SU-DHL-6 (cell line): Measurements from ENCODE around the gene C1orf146.

Source experiments
- H2AFZ ChIP-seq: fragments of 200-600 bp; sonication (generic); 2 replicates; pipeline ENCODE4 v1.6.1; 2014; ENCODE audit warnings: low read depth, mild to moderate bottlenecking, moderate library complexity, mixed read lengths, antibody characterized with exemption, low read length; ENCODE audit not compliant: severe bottlenecking
- H3F3A ChIP-seq: fragments of 200-600 bp; shearing (Covaris generic); 2 replicates; pipeline ENCODE4 v1.6.0; 2016; ENCODE audit warnings: antibody characterized with exemption, mild to moderate bottlenecking; ENCODE audit not compliant: insufficient read depth
- H3K27ac ChIP-seq: fragments of 200-600 bp; sonication (generic); 2 replicates; pipeline ENCODE4 v1.5.1; 2016; ENCODE audit warnings: low read depth, mild to moderate bottlenecking, low read length, moderate library complexity, mixed read lengths
- H3K27me3 ChIP-seq: fragments of 200-600 bp; sonication (generic), shearing (Covaris generic); 2 replicates; pipeline ENCODE4 v1.6.0; 2014; ENCODE audit warnings: mild to moderate bottlenecking, low read length
- H3K36me3 ChIP-seq: fragments of 200-600 bp; sonication (generic); 2 replicates; pipeline ENCODE4 v1.6.1; 2014; ENCODE audit warnings: mild to moderate bottlenecking, low read length, mixed read lengths
- H3K4me2 ChIP-seq: fragments of 300-600, 200-600 bp; shearing (Covaris generic), sonication (generic); 2 replicates; pipeline ENCODE4 v1.6.0; 2014; ENCODE audit warnings: low read length, low read depth, mild to moderate bottlenecking; ENCODE audit not compliant: poor library complexity, severe bottlenecking
- H3K4me3 ChIP-seq: fragments of 200-600 bp; sonication (generic); 2 replicates; pipeline ENCODE4 v1.5.1; 2014; ENCODE audit warnings: antibody characterized with exemption, low read length, mild to moderate bottlenecking, mixed read lengths; ENCODE audit not compliant: insufficient read depth, poor library complexity, severe bottlenecking
- H3K79me2 ChIP-seq: fragments of 200-600 bp; sonication (generic); 2 replicates; pipeline ENCODE4 v1.6.1; 2014; ENCODE audit warnings: mild to moderate bottlenecking, low read length, moderate library complexity; ENCODE audit not compliant: insufficient read depth
- H3K9ac ChIP-seq: fragments of 200-600 bp; sonication (generic); 2 replicates; pipeline ENCODE4 v1.7.0; 2014; ENCODE audit warnings: mild to moderate bottlenecking, low read length
- H3K9me2 ChIP-seq: fragments of 200-600 bp; sonication (generic); replicated peaks from 2 replicates; pipeline ENCODE4 v1.6.1; 2014; ENCODE audit warnings: low read length; ENCODE audit not compliant: insufficient read depth
- H3K9me3 ChIP-seq: fragments of 200-600 bp; sonication (generic); 2 replicates; pipeline ENCODE4 v1.6.1; 2014; ENCODE audit warnings: low read length, mixed read lengths; ENCODE audit not compliant: insufficient read depth
- H4K20me1 ChIP-seq: fragments of 200-600 bp; sonication (generic); 2 replicates; pipeline ENCODE4 v1.6.1; 2014; ENCODE audit warnings: low read depth, mild to moderate bottlenecking, antibody characterized with exemption, low read length, moderate library complexity, mixed read lengths
- CTCF ChIP-seq: fragments of 200-600 bp; sonication (generic); IDR thresholded peaks from one replicate; pipeline ENCODE4 v1.5.1; 2017; ENCODE audit warnings: antibody characterized with exemption, mild to moderate bottlenecking, low read length, moderate library complexity; ENCODE audit not compliant: insufficient read depth, poor library complexity, severe bottlenecking
- EZH2phosphoT487 ChIP-seq: fragments of 200-600 bp; sonication (generic), shearing (Covaris generic); conservative IDR thresholded peaks from 2 replicates; pipeline ENCODE4 v1.6.1; 2018; ENCODE audit warnings: mild to moderate bottlenecking, antibody characterized with exemption, low read length, moderate library complexity, mixed read lengths

C1orf146 gene

DNA sequence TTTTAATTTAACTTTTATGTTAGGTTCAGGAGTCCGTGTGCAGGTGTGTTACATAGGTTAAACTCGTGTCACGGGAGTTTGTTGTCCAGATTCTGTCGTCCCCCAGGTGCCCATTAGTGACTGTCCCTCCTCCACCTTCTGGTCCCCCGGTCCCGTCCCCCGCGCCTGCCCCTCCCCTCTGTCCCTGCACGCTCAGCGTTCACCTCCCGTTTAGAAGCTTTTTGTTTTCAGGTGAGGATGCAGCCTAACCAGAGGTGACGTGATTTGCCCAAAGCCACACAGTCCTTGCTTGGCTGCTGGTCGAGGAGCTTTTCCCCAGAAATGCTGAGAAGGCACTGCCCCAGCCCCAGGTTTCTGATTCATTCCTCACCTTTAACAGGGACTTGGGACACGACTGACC, 844 bp downstream of the C1orf146 start:
- H3K36me3 ChIP-seq: no peaks in the 10 kb centered on the region
- no peak overlapping the region for H3K4me2 ChIP-seq
- no peaks in the 10 kb centered on the region for H3K9me3 ChIP-seq
- no peaks in the 10 kb centered on the region for H3K79me2 ChIP-seq
- H3F3A ChIP-seq: no peaks in the 10 kb centered on the region
- no peaks in the 10 kb centered on the region for H3K27me3 ChIP-seq
- no peak overlapping the region for H2AFZ ChIP-seq
- H3K9me2 ChIP-seq: no peaks in the 10 kb centered on the region
- H3K4me3 ChIP-seq: no peak overlapping the region
- no peak overlapping the region for H3K27ac ChIP-seq
- TF ChIP-seq EZH2phosphoT487 (no peak), CTCF (no peak)
- H3K9ac ChIP-seq: no peak overlapping the region
- no peaks in the 10 kb centered on the region for H4K20me1 ChIP-seq

- Histone ChIP-seq H3K9me3 (no peaks in the 10 kb centered on the region), H3K27me3 (no peaks in the 10 kb centered on the region), H3K79me2 (no peaks in the 10 kb centered on the region), H3K9me2 (no peaks in the 10 kb centered on the region), H3K36me3 (no peaks in the 10 kb centered on the region), H3K9ac (no peak overlapping the region), H3K4me3 (no peak overlapping the region), H2AFZ (no peak overlapping the region), H3K4me2 (no peak overlapping the region), H4K20me1 (no peaks in the 10 kb centered on the region), H3F3A (no peaks in the 10 kb centered on the region), H3K27ac (no peak overlapping the region)
- TF ChIP-seq EZH2phosphoT487: no peak
- no peak for TF ChIP-seq CTCF
Observed at GRCh38 chr1:92219028-92219427, 1.3 kb downstream of the C1orf146 start.

DNA sequence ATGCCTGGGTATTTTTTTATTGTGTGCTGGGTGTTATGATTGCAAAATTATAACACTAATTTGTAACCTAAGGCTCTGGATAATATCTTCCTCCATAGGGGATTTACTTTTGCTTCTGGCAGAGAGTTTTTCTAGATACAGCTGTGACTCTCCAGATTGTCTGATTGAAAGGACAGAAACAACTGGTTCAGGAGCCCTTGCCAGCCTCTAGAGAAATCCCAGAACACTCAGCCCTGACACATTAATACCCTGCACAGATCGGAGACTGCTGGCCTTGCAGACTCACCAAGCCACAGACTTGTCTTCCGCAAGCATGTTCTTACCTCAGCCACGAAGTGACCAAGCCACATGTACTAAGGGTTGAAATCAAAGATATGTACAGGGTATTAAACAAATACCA, 10.7 kb downstream of the C1orf146 start:
- Histone ChIP-seq H3F3A (no peaks in the 10 kb centered on the region), H3K27ac (no peak overlapping the region), H3K9ac (no peak overlapping the region), H3K9me3 (no peaks in the 10 kb centered on the region), H3K4me3 (no peak overlapping the region), H3K36me3 (no peaks in the 10 kb centered on the region), H4K20me1 (no peaks in the 10 kb centered on the region), H3K9me2 (no peaks in the 10 kb centered on the region), H2AFZ (no peak overlapping the region), H3K27me3 (no peaks in the 10 kb centered on the region), H3K79me2 (no peaks in the 10 kb centered on the region), H3K4me2 (no peak overlapping the region)
- no peak for TF ChIP-seq CTCF

DNA sequence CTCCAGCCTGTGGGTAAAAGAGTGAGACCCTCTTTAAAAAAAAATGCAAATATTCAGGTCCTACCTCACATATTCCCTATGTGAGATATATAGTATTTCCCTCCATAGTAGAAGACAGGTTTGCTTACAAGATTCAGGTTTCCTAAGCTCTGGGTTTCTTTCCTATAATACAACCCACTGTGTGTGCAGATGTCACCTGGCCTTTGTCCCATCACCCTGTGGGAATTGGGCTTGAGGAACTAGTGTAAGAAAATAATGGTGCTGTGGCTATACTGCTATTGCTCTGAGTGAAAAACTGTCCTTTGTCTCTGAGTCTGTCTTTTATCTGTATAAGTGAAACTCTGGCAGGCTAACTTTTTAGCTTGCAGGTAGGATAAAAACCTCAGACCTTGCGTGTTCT, 13.0 kb downstream of the C1orf146 start:
- TF ChIP-seq EZH2phosphoT487 (no peak), CTCF (no peak)
- no peaks in the 10 kb centered on the region for H3F3A ChIP-seq
- no peak overlapping the region for H3K27ac ChIP-seq
- no peaks in the 10 kb centered on the region for H4K20me1 ChIP-seq
- H3K9me3 ChIP-seq: no peaks in the 10 kb centered on the region
- no peaks in the 10 kb centered on the region for H3K9me2 ChIP-seq
- H3K36me3 ChIP-seq: no peaks in the 10 kb centered on the region
- no peak overlapping the region for H3K4me3 ChIP-seq
- H3K79me2 ChIP-seq: no peaks in the 10 kb centered on the region
- H2AFZ ChIP-seq: no peak overlapping the region
- H3K4me2 ChIP-seq: no peak overlapping the region
- H3K9ac ChIP-seq: no peak overlapping the region
- no peaks in the 10 kb centered on the region for H3K27me3 ChIP-seq
